GM10266 (cell line): ENCODE data around the gene PRDM10.

Experiments
- DNase-seq: peaks from one replicate; pipeline ENCODE4 v3.0.0; 2012; ENCODE audit errors: extremely low spot score
- CTCF ChIP-seq: IDR thresholded peaks from 2 replicates; pipeline ENCODE4 v1.5.1; 2012; ENCODE audit warnings: mild to moderate bottlenecking, low read depth; ENCODE audit not compliant: control insufficient read depth, insufficient read depth; ENCODE audit errors: missing control alignments

PRDM10 gene

GRCh38 chr11:129864811-129865210 lies 137.8 kb downstream of the PRDM10 start:
- no peak for DNase-seq
- no peak for TF ChIP-seq CTCF

GRCh38 chr11:129861702-129862522 lies 140.7 kb downstream of the PRDM10 start:
- no peak for TF ChIP-seq CTCF
- no peak for DNase-seq

GRCh38 chr11:129856036-129856435 lies 146.6 kb downstream of the PRDM10 start:
- TF ChIP-seq CTCF: no peak
- DNase-seq: no peak

GRCh38 chr11:129855086-129855485 lies 147.5 kb downstream of the PRDM10 start:
- no peak for DNase-seq
- TF ChIP-seq CTCF: no peak

- TF ChIP-seq CTCF: no peak
- DNase-seq: no peak
Observed at GRCh38 chr11:129854232-129854805, 148.3 kb downstream of the PRDM10 start.

- DNase-seq: no peak
- TF ChIP-seq CTCF: no peak
Observed at GRCh38 chr11:129853518-129854231, 149.0 kb downstream of the PRDM10 start.

- TF ChIP-seq CTCF: no peak
- no peak for DNase-seq
Observed at GRCh38 chr11:129852125-129852740, 150.4 kb downstream of the PRDM10 start.
